ENCODE results near the gene PLD5.

- TF ChIP-seq POLR2A (IDR thresholded peaks at IDR 0.05; ENCODE audit: low read depth, low read length) (no peak), POLR2AphosphoS5 (IDR thresholded peaks at IDR 0.05; ENCODE audit: low read depth, low read length) (no peak), TAF1 (IDR thresholded peaks at IDR 0.05; ENCODE audit: borderline replicate concordance, low read depth, low read length) (no peak)
Measured at GRCh38 chr1:242201090-242201489, 323.4 kb downstream of the PLD5 start.
